IPS-20b (cell line): ENCODE measurements around the gene OGN.

Experiments
- H3K27ac ChIP-seq: one replicate; pipeline ENCODE4 v1.5.1; 2013; ENCODE audit warnings: low read length
- H3K27me3 ChIP-seq: 2 replicates; pipeline ENCODE4 v1.6.1; 2013; ENCODE audit warnings: mild to moderate bottlenecking, low read length, inconsistent platforms; ENCODE audit not compliant: insufficient read depth
- H3K36me3 ChIP-seq: 2 replicates; pipeline ENCODE4 v1.6.1; 2013; ENCODE audit warnings: low read depth, mild to moderate bottlenecking, inconsistent platforms, low read length, moderate library complexity; ENCODE audit not compliant: insufficient read depth
- H3K4me1 ChIP-seq: 2 replicates; pipeline ENCODE4 v1.6.1; 2013; ENCODE audit warnings: mild to moderate bottlenecking, control low read depth, inconsistent platforms, low read length, moderate library complexity; ENCODE audit not compliant: insufficient read depth
- H3K4me3 ChIP-seq: 2 replicates; pipeline ENCODE4 v1.5.1; 2013; ENCODE audit warnings: mild to moderate bottlenecking, low read length, inconsistent platforms
- H3K9ac ChIP-seq: 2 replicates; pipeline ENCODE4 v1.6.1; 2013; ENCODE audit warnings: low read depth, mild to moderate bottlenecking, inconsistent platforms, low read length, moderate library complexity
- H3K9me3 ChIP-seq: 2 replicates; pipeline ENCODE4 v1.6.1; 2013; ENCODE audit warnings: mild to moderate bottlenecking, low read depth, low read length, inconsistent platforms; ENCODE audit not compliant: insufficient read depth

The OGN gene

GRCh38 chr9:92377876-92378275 lies 26.5 kb downstream of the OGN start:
- Histone ChIP-seq H3K4me1 (peaks cover 12% of the 10 kb centered on the region), H3K4me3 (no peak overlapping the region), H3K9ac (no peak overlapping the region), H3K27ac (no peak overlapping the region), H3K36me3 (no peaks in the 10 kb centered on the region), H3K27me3 (no peaks in the 10 kb centered on the region), H3K9me3 (no peaks in the 10 kb centered on the region)

GRCh38 chr9:92373167-92373566 lies 31.2 kb downstream of the OGN start:
- no peak overlapping the region for H3K4me3 ChIP-seq
- no peaks in the 10 kb centered on the region for H3K9me3 ChIP-seq
- H3K4me1 ChIP-seq: peaks cover 7% of the 10 kb centered on the region; the same call in 1 of the 2 replicates
- H3K27ac ChIP-seq: no peak overlapping the region
- H3K36me3 ChIP-seq: no peaks in the 10 kb centered on the region
- no peak overlapping the region for H3K9ac ChIP-seq
- H3K27me3 ChIP-seq: no peaks in the 10 kb centered on the region

GRCh38 chr9:92369075-92369474 lies 35.3 kb downstream of the OGN start:
- H3K4me1 ChIP-seq: peaks cover 7% of the 10 kb centered on the region; the same call in 1 of the 2 replicates
- no peak overlapping the region for H3K9ac ChIP-seq
- H3K36me3 ChIP-seq: no peaks in the 10 kb centered on the region
- no peaks in the 10 kb centered on the region for H3K27me3 ChIP-seq
- no peak overlapping the region for H3K27ac ChIP-seq
- H3K4me3 ChIP-seq: no peak overlapping the region
- H3K9me3 ChIP-seq: no peaks in the 10 kb centered on the region

DNA sequence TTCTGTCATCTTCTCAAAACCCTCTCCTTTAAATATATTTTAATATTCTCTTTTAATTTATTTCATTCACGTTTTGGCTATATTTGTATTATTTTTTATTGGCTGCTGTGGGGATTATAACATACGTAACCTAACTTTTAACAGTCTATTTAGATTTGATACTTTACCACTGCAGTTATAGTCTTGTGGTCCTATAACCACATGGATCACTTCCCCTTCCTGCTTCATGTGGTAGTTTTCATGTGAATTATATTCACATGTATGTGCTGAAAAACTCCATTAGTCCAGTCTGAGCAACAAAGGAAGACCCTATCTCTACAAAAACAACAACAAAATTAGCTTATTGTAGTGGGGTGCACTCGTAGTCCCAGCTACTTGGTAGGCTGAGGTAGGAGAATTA lies 44.3 kb downstream of the OGN start:
- no peaks in the 10 kb centered on the region; the same call in 1 of the 2 replicates for H3K9me3 ChIP-seq
- H3K9ac ChIP-seq: no peak overlapping the region
- no peaks in the 10 kb centered on the region for H3K36me3 ChIP-seq
- no peaks in the 10 kb centered on the region for H3K4me1 ChIP-seq
- no peaks in the 10 kb centered on the region for H3K27me3 ChIP-seq
- H3K4me3 ChIP-seq: no peak overlapping the region
- no peak overlapping the region for H3K27ac ChIP-seq

DNA sequence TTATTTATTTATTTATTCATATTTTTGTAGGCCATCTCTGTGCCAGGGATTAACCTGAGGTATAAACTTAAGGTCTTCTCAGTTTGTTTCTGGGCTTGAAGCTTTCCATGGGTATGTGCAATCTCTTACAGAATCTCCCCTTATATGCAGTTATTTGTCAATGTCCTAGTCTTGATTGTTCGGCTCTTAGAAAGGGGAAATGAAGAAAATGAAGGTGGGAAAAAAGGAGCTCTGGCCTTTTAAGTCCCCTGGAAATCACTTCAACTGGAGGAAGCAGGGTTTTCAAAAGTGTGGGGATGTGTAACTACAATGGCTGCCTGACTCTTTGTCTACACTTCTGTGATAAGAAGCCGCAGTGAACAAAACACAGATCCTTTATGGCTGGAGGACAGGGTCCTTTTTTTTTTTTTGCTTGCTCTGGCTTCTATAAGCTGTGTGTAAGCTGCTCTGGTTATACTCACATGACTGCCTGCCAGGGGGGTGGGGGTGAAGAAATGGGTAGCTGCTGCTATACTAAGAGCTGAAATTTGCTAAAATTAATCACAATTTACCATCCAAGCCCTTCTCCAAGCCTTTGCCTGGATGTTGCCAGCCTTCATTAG lies 44.9 kb downstream of the OGN start:
- H3K27me3 ChIP-seq: no peaks in the 10 kb centered on the region
- H3K9ac ChIP-seq: no peak overlapping the region
- no peaks in the 10 kb centered on the region for H3K36me3 ChIP-seq
- H3K9me3 ChIP-seq: no peaks in the 10 kb centered on the region; the same call in 1 of the 2 replicates
- H3K27ac ChIP-seq: no peak overlapping the region
- no peaks in the 10 kb centered on the region for H3K4me1 ChIP-seq
- no peak overlapping the region for H3K4me3 ChIP-seq

GRCh38 chr9:92353051-92353450 lies 51.3 kb downstream of the OGN start:
- Histone ChIP-seq H3K4me1 (no peaks in the 10 kb centered on the region), H3K9ac (no peak overlapping the region), H3K36me3 (no peaks in the 10 kb centered on the region), H3K9me3 (no peaks in the 10 kb centered on the region; the same call in 1 of the 2 replicates), H3K27me3 (no peaks in the 10 kb centered on the region), H3K27ac (no peak overlapping the region), H3K4me3 (no peak overlapping the region)

DNA sequence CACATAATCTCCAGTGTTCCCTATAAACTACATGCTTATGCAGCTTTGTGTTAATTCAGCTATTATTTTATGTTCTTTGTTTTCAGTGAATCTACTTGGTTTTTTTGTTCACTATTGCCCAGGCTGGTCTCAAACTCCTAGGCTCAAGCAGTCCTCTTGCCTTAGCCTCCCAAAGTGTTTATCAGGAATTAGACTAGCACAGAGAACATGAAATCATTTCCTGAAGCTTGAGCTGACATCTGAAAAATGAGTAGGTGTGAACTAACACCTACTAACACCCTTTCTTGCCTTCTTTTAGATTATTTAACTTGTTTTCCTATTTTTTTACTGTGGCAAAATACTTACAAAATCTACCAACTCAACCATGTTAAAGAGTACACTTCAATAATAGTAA lies 53.6 kb downstream of the OGN start:
- H3K36me3 ChIP-seq: no peaks in the 10 kb centered on the region
- no peak overlapping the region for H3K27ac ChIP-seq
- no peaks in the 10 kb centered on the region for H3K4me1 ChIP-seq
- H3K4me3 ChIP-seq: no peak overlapping the region
- no peaks in the 10 kb centered on the region for H3K9me3 ChIP-seq
- no peaks in the 10 kb centered on the region for H3K27me3 ChIP-seq
- no peak overlapping the region for H3K9ac ChIP-seq

DNA sequence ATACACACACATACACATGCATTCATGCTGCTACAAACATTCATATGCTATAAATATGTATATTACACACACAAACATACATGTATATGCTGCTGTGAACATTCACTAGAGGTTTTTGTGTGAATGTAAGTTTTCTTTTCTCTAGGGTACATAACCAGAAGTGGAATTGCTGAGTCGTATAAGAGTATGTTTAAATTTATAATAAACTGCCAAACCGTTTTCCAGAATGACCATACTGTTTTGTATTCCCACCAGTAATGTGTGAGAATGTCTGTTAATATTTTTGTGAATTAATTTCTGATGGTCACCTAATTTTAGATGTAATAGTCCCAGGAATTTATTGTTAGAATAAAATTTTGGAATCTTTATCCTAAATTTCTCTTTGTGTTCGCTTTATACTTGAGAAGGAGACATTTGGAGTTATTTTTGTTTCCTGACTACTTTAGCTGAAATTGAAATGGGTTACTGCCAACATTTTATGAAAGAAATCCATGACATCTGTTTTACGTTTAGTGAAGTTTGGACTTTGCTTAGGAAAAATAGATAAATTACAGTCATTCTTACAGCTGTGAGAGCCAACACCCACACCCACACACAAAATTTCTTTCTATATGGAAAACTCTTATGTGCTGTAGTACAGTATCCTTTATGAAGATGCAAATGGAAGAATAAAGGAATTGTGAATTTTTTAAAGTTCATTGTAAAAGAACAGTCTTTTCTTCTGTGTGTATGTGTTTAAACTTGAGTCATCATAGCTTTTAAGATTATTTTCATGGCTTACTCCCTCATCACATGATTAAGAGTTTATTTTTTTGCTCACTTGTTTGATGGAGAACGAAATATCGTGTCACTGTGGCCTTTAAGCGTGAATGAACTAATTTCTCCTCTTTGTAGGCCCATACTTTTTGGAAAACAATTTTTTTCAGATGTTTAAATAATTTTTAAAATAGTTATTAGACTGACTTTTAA lies 54.3 kb downstream of the OGN start:
- no peak overlapping the region for H3K9ac ChIP-seq
- H3K9me3 ChIP-seq: no peaks in the 10 kb centered on the region
- H3K27ac ChIP-seq: no peak overlapping the region
- no peaks in the 10 kb centered on the region for H3K4me1 ChIP-seq
- no peaks in the 10 kb centered on the region for H3K27me3 ChIP-seq
- no peaks in the 10 kb centered on the region for H3K36me3 ChIP-seq
- H3K4me3 ChIP-seq: no peak overlapping the region

GRCh38 chr9:92345582-92345981 lies 58.8 kb downstream of the OGN start:
- Histone ChIP-seq H3K4me3 (no peak overlapping the region), H3K9ac (no peak overlapping the region), H3K27ac (no peak overlapping the region), H3K36me3 (peaks cover 4% of the 10 kb centered on the region; the same call in 1 of the 2 replicates), H3K4me1 (no peaks in the 10 kb centered on the region), H3K27me3 (no peaks in the 10 kb centered on the region), H3K9me3 (no peaks in the 10 kb centered on the region; the same call in none of the 2 replicates)

- Histone ChIP-seq H3K9ac (no peak overlapping the region), H3K9me3 (no peaks in the 10 kb centered on the region; the same call in none of the 2 replicates), H3K4me1 (no peaks in the 10 kb centered on the region), H3K4me3 (no peak overlapping the region), H3K27me3 (no peaks in the 10 kb centered on the region), H3K36me3 (peaks cover 27% of the 10 kb centered on the region), H3K27ac (no peak overlapping the region)
Measured at GRCh38 chr9:92342825-92343488, 61.4 kb downstream of the OGN start.

DNA sequence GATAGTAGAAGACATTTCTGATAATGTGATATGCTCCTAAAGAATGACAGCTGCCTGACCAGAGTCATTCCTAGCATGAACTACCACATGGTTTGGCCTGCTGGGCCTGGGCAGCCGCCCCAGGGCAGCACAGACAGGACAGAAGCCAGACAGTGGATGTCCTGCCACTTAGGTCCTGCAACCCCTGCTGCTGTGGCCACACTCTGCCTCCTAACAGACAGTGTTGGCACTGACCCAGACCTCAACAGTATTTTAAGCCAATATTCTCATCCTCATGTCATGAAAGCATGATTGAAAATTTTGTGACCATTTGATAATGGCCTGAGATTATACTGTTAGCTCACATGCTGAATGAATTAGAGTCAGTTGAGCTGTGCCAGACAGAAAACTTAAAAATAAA lies 62.8 kb downstream of the OGN start:
- Histone ChIP-seq H3K4me3 (no peak overlapping the region), H3K9ac (no peak overlapping the region), H3K36me3 (peaks cover 35% of the 10 kb centered on the region), H3K27me3 (no peaks in the 10 kb centered on the region), H3K4me1 (no peaks in the 10 kb centered on the region), H3K9me3 (no peaks in the 10 kb centered on the region; the same call in none of the 2 replicates), H3K27ac (no peak overlapping the region)
